Measurements from ENCODE around the gene CALY.

CALY gene

GRCh38 chr10:133347710-133348517 is 11.2 kb upstream of the CALY start:
- Histone ChIP-seq H3K4me1 (ENCODE audit: insufficient read depth, low read length) (no peaks in the 10 kb centered on the region), H3K36me3 (ENCODE audit: insufficient read depth, low read depth, low read length) (no peaks in the 10 kb centered on the region), H3K9me3 (ENCODE audit: insufficient read depth, low read depth, low read length) (no peaks in the 10 kb centered on the region), H3K9ac (ENCODE audit: low read depth, low read length) (no peak overlapping the region), H3K27me3 (ENCODE audit: insufficient read depth, low read length) (peaks cover 6% of the 10 kb centered on the region; the same call in 1 of the 2 replicates), H3K27ac (ENCODE audit: low read length) (no peak overlapping the region), H3K4me3 (ENCODE audit: low read length) (no peak overlapping the region)

DNA sequence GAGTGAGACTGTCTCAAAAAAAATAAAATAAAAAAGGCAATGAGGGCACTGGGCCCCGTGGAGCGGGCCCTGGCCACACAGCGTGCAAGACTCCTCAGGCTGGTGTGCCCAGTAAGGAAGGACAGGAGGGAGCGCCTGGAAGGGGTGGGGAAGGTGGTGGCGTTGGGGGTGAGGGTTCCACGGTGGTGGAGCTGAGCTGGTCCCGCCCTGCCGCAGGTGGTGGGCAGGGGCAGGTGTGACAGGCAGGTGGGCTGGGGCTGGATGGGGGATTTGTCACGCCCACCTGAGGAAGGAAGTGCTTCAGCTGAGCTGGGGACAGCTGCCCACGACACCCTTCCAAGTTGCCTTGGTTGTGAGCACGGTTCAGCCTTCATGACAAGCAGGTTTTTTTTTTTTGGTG is 9.7 kb upstream of the CALY start:
- Histone ChIP-seq H3K4me1 (ENCODE audit: insufficient read depth, low read length) (no peaks in the 10 kb centered on the region), H3K27me3 (ENCODE audit: insufficient read depth, low read length) (peaks cover 6% of the 10 kb centered on the region; the same call in 1 of the 2 replicates), H3K9me3 (ENCODE audit: insufficient read depth, low read depth, low read length) (no peaks in the 10 kb centered on the region), H3K36me3 (ENCODE audit: insufficient read depth, low read depth, low read length) (no peaks in the 10 kb centered on the region), H3K27ac (ENCODE audit: low read length) (no peak overlapping the region), H3K9ac (ENCODE audit: low read depth, low read length) (no peak overlapping the region), H3K4me3 (ENCODE audit: low read length) (no peak overlapping the region)

DNA sequence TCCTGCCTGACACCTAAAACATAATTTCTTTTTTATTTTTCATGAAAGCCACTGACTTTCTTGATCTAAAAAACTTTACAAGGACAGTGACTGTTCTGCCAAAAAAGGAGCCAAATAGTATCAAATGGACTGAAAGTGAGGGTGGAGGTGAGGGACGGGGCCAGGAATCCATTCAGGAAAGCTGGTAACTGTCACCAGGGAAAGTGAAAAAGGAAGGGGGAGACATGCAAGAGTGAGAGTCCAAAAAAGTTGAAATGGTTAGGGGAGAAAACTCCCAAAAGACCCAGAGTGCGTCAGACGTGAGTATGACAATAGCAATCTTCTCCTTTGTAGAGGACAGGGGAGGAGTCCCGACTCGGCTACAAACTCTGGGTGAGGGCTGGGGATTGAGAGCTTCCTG is 7.5 kb upstream of the CALY start:
- no peaks in the 10 kb centered on the region for H3K4me1 ChIP-seq (ENCODE audit: insufficient read depth, low read length)
- no peak overlapping the region for H3K4me3 ChIP-seq (ENCODE audit: low read length)
- H3K9ac ChIP-seq (ENCODE audit: low read depth, low read length) = no peak overlapping the region
- H3K36me3 ChIP-seq (ENCODE audit: insufficient read depth, low read depth, low read length) = no peaks in the 10 kb centered on the region
- H3K27ac ChIP-seq (ENCODE audit: low read length) = no peak overlapping the region
- no peaks in the 10 kb centered on the region for H3K9me3 ChIP-seq (ENCODE audit: insufficient read depth, low read depth, low read length)
- peaks cover 6% of the 10 kb centered on the region; the same call in 1 of the 2 replicates for H3K27me3 ChIP-seq (ENCODE audit: insufficient read depth, low read length)

GRCh38 chr10:133343558-133343957 is 6.9 kb upstream of the CALY start:
- Histone ChIP-seq H3K4me1 (ENCODE audit: insufficient read depth, low read length) (no peaks in the 10 kb centered on the region), H3K27ac (ENCODE audit: low read length) (no peak overlapping the region), H3K4me3 (ENCODE audit: low read length) (no peak overlapping the region), H3K9ac (ENCODE audit: low read depth, low read length) (no peak overlapping the region), H3K36me3 (ENCODE audit: insufficient read depth, low read depth, low read length) (no peaks in the 10 kb centered on the region), H3K27me3 (ENCODE audit: insufficient read depth, low read length) (peaks cover 11% of the 10 kb centered on the region; the same call in 1 of the 2 replicates), H3K9me3 (ENCODE audit: insufficient read depth, low read depth, low read length) (no peaks in the 10 kb centered on the region)

DNA sequence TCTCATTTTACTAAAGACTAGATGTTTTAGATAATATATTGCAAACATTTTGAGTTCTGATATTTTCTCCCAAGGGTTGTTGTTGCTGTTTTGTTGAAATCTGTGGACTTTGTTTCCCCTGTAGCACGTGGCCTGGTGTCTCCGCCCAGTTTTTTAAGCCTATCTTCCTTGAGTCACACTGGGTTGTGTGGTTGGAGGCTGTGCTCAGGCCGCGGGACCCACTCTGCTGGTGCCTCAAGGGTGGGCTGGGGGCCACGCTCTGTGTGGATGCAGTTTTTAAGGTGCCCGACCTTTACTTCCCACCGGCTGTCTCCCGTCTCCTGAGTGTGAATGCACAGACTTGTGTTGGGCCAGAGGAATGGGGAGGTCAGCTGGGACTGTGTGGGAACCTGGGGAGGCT is 6.2 kb upstream of the CALY start:
- Histone ChIP-seq H3K27ac (ENCODE audit: low read length) (no peak overlapping the region), H3K4me1 (ENCODE audit: insufficient read depth, low read length) (no peaks in the 10 kb centered on the region), H3K36me3 (ENCODE audit: insufficient read depth, low read depth, low read length) (no peaks in the 10 kb centered on the region), H3K27me3 (ENCODE audit: insufficient read depth, low read length) (peaks cover 17% of the 10 kb centered on the region), H3K9ac (ENCODE audit: low read depth, low read length) (no peak overlapping the region), H3K9me3 (ENCODE audit: insufficient read depth, low read depth, low read length) (no peaks in the 10 kb centered on the region), H3K4me3 (ENCODE audit: low read length) (no peak overlapping the region)

GRCh38 chr10:133341983-133342382 is 5.3 kb upstream of the CALY start:
- Histone ChIP-seq H3K4me3 (ENCODE audit: low read length) (no peak overlapping the region), H3K27me3 (ENCODE audit: insufficient read depth, low read length) (peaks cover 26% of the 10 kb centered on the region), H3K9ac (ENCODE audit: low read depth, low read length) (no peak overlapping the region), H3K9me3 (ENCODE audit: insufficient read depth, low read depth, low read length) (no peaks in the 10 kb centered on the region), H3K4me1 (ENCODE audit: insufficient read depth, low read length) (no peaks in the 10 kb centered on the region), H3K36me3 (ENCODE audit: insufficient read depth, low read depth, low read length) (no peaks in the 10 kb centered on the region), H3K27ac (ENCODE audit: low read length) (no peak overlapping the region)

- H3K27me3 ChIP-seq (ENCODE audit: insufficient read depth, low read length) = peaks cover 48% of the 10 kb centered on the region
- H3K36me3 ChIP-seq (ENCODE audit: insufficient read depth, low read depth, low read length) = no peaks in the 10 kb centered on the region
- H3K4me1 ChIP-seq (ENCODE audit: insufficient read depth, low read length) = no peaks in the 10 kb centered on the region
- no peak overlapping the region for H3K9ac ChIP-seq (ENCODE audit: low read depth, low read length)
- no peak overlapping the region for H3K27ac ChIP-seq (ENCODE audit: low read length)
- no peak overlapping the region for H3K4me3 ChIP-seq (ENCODE audit: low read length)
- no peaks in the 10 kb centered on the region for H3K9me3 ChIP-seq (ENCODE audit: insufficient read depth, low read depth, low read length)
These were observed 3.1 kb upstream of the CALY start for GRCh38 chr10:133339708-133340380.

DNA sequence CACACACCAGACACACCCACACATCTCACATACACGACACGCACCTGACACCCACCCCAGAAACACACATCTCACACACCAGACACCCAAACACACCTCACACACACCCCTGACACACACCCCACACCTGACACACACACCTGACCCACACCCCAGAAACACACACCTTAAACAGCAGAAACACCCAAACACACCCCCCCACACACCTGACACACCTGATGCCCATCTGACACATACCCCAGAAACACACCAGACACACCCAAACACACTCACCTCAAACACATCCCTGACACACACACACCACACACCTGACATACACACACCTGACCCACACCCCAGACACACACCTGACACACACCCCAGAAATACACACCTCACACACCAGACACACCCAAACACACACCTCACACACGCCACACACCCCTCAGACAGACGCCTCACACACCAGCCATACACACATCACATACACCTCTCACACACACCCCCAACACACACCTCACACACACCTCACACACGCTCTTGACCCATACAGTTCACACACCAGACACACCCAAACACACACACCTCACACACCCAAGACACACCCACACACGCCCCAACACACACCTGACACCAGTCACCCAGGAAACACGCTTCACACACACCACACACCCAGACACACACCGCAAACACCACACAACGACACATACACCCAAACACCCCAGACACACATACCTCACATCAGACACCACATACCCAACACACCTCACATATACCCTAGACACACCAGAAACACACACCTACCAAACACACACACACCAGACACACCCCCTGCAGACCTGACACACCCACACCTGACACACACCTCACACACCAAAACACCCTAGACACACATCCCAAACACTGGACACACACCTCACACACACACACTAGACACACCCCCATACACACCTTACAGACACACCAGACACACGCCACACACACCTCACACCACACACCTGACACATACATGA is 1.7 kb upstream of the CALY start:
- H3K4me3 ChIP-seq (ENCODE audit: low read length) = no peak overlapping the region
- H3K9ac ChIP-seq (ENCODE audit: low read depth, low read length) = no peak overlapping the region
- H3K9me3 ChIP-seq (ENCODE audit: insufficient read depth, low read depth, low read length) = no peaks in the 10 kb centered on the region
- H3K36me3 ChIP-seq (ENCODE audit: insufficient read depth, low read depth, low read length) = no peaks in the 10 kb centered on the region
- H3K27me3 ChIP-seq (ENCODE audit: insufficient read depth, low read length) = peaks cover 60% of the 10 kb centered on the region
- H3K4me1 ChIP-seq (ENCODE audit: insufficient read depth, low read length) = no peaks in the 10 kb centered on the region
- no peak overlapping the region for H3K27ac ChIP-seq (ENCODE audit: low read length)

GRCh38 chr10:133337370-133337725 is 652 bp upstream of the CALY start:
- peaks cover 67% of the 10 kb centered on the region for H3K27me3 ChIP-seq (ENCODE audit: insufficient read depth, low read length)
- H3K36me3 ChIP-seq (ENCODE audit: insufficient read depth, low read depth, low read length) = no peaks in the 10 kb centered on the region
- H3K9ac ChIP-seq (ENCODE audit: low read depth, low read length) = no peak overlapping the region
- no peak overlapping the region for H3K27ac ChIP-seq (ENCODE audit: low read length)
- H3K9me3 ChIP-seq (ENCODE audit: insufficient read depth, low read depth, low read length) = no peaks in the 10 kb centered on the region
- no peak overlapping the region for H3K4me3 ChIP-seq (ENCODE audit: low read length)
- no peaks in the 10 kb centered on the region for H3K4me1 ChIP-seq (ENCODE audit: insufficient read depth, low read length)

GRCh38 chr10:133336118-133336576 is 549 bp downstream of the CALY start:
- H3K4me3 ChIP-seq (ENCODE audit: low read length) = no peak overlapping the region
- no peaks in the 10 kb centered on the region for H3K9me3 ChIP-seq (ENCODE audit: insufficient read depth, low read depth, low read length)
- no peaks in the 10 kb centered on the region for H3K36me3 ChIP-seq (ENCODE audit: insufficient read depth, low read depth, low read length)
- H3K27me3 ChIP-seq (ENCODE audit: insufficient read depth, low read length) = peaks cover 79% of the 10 kb centered on the region
- no peak overlapping the region for H3K27ac ChIP-seq (ENCODE audit: low read length)
- H3K9ac ChIP-seq (ENCODE audit: low read depth, low read length) = no peak overlapping the region
- no peaks in the 10 kb centered on the region for H3K4me1 ChIP-seq (ENCODE audit: insufficient read depth, low read length)
